Heart right ventricle (tissue), 16 donors: ENCODE results near the gene KIAA0319L. TPM values are rescaled to one million over a fixed set of nuclear protein-coding genes. Genes with fewer than 3 reads are reported as not detected.
A peak's percentile ranks its signal among the peaks of the same experiment; 100 is the strongest.

Experiments used
- ATAC-seq, 8 donors: fragments of 200-7000 bp; cut with Tn5 transposase; one replicate each; pipeline ENCODE4 v1.9.1; 2020; ENCODE audit warnings: mild to moderate bottlenecking in 8 of 8, moderate library complexity in 8 of 8, moderate number of reproducible peaks in 1 of 8
- DNase-seq, 2 donors: peaks; one replicate each; pipeline ENCODE4 v3.0.0-alpha.2; 2020
- H3K27ac ChIP-seq, 10 donors: fragments of 200-600 bp; sonication (generic) in 2 of 10; one replicate each; pipeline versions ENCODE4 v1.5.0 to v1.8.0; 2020 to 2022; ENCODE audit warnings: mild to moderate bottlenecking in 3 of 10
- H3K27me3 ChIP-seq, 7 donors: fragments of 200-600 bp; one replicate each; pipeline ENCODE4 v1.8.0; 2021 to 2022; ENCODE audit warnings: mild to moderate bottlenecking in 2 of 7
- H3K36me3 ChIP-seq, 9 donors: fragments of 200-600 bp; sonication (generic) in 1 of 9; one replicate each; pipeline versions ENCODE4 v1.5.0 to v1.8.0; 2020 to 2022; ENCODE audit warnings: mild to moderate bottlenecking in 2 of 9
- H3K4me1 ChIP-seq, 9 donors: fragments of 200-600 bp; sonication (generic) in 1 of 9; one replicate each; pipeline versions ENCODE4 v1.5.0 to v1.8.0; 2020 to 2022; ENCODE audit warnings: mild to moderate bottlenecking in 4 of 9
- H3K4me3 ChIP-seq, 10 donors: fragments of 200-600 bp; sonication (generic) in 2 of 10; one replicate each; pipeline versions ENCODE4 v1.5.0 to v1.8.0; 2020 to 2022; ENCODE audit warnings: mild to moderate bottlenecking in 7 of 10, moderate library complexity in 2 of 10
- H3K9me3 ChIP-seq, 11 donors: fragments of 200-600 bp in 10 of 11; sonication (generic) in 2 of 11; one replicate each; pipeline versions ENCODE4 v1.5.0 to v1.8.0; 2013 to 2022; ENCODE audit warnings: mild to moderate bottlenecking in 2 of 11, control low read depth in 1 of 11, moderate library complexity in 1 of 11
- WGBS, 2 donors: extraction: QIAGEN DNeasy Blood & Tissue Kit; methylation state at CpG; one replicate each; pipeline ENCODE4 v1.1.7; 2013; ENCODE audit warnings: inconsistent platforms in 1 of 2; 5-methylcytosine and 5-hydroxymethylcytosine counted together
- intact Hi-C, 10 donors: fragments of 100-400 bp; cut with DNase I; formaldehyde crosslinking; loops; one replicate each; pipeline versions ENCODE4 v1.11.1 to v1.14.2; 2022
- polyA plus RNA-seq, 2 donors: library from polyadenylated mRNA; stranded (reverse); fragments of 200-250 nt; gene quantifications; one replicate each; pipeline ENCODE4 v1.2.3, GENCODE V29; 2013
- total RNA-seq, 10 donors: library from RNA; stranded (reverse); fragmentation: NEBNext Ultra II Directional in 3 of 10; extraction: Animal tissue kit (Norgen Biotek cat#: 25700) in 3 of 10; gene quantifications; one replicate each; pipeline versions ENCODE4 v1.2.1 to v1.2.4, GENCODE V29; 2021 to 2023
- TF ChIP-seq, protein P1 (sequence below), 9 donors: fragments of 200-600 bp; sonication (generic) in 2 of 9; IDR thresholded peaks; one replicate each; pipeline versions ENCODE4 v1.5.0 to v1.8.0; 2021 to 2022; ENCODE audit warnings: antibody characterized with exemption in 9 of 9, mild to moderate bottlenecking in 5 of 9, moderate library complexity in 1 of 9
- donor health status: Arrhythmogenic right ventricular cardiomyopathy.
- donor health status: ischemic (EF 13 %, LVEDD 7.1; RV severe dilation, severe dysfunction).
- donor health status: healthy with polysubstance abuse.
- donor health status: DM: no; HTN: yes; CAD: no.
- donor health status: DM: no; HTN: no; CAD: no.
- donor health status: ischemic (EF 25% LVEDD 6.9; RV normal size, moderate dysfunction).
- donor health status: ischemic (EF 25% LVEDD 5.7; RV mildly dilated, moderate dysfunction).
- donor health status: healthy.
- donor health status: DM: yes; HTN: yes; CAD: no.
- donor health status: Ischemic cardiomyopathy.
- donor health status: ischemic (EF 35%, LVEDD 5.7; RV mildly dilated, moderate dysfunction).
- donor health status: nonischemic (EF 11% LVEDD 7.7; RV severe dilation, severe dysfunction).
- donor health status: DM: yes; HTN: yes; CAD: no.
- donor health status: PGD.
- donor health status: ischemic (EF 29% LVEDD 5.4; RV normal size, mild dysfunction).
- donor health status: nonischemic (EF 23%, LVEDD 6.1; RV moderate dilation, normal function).

Gene KIAA0319L
- total and polyA plus RNA-seq, 12 donors: 26.0 to 84.3 (median 74.9) TPM

DNA sequence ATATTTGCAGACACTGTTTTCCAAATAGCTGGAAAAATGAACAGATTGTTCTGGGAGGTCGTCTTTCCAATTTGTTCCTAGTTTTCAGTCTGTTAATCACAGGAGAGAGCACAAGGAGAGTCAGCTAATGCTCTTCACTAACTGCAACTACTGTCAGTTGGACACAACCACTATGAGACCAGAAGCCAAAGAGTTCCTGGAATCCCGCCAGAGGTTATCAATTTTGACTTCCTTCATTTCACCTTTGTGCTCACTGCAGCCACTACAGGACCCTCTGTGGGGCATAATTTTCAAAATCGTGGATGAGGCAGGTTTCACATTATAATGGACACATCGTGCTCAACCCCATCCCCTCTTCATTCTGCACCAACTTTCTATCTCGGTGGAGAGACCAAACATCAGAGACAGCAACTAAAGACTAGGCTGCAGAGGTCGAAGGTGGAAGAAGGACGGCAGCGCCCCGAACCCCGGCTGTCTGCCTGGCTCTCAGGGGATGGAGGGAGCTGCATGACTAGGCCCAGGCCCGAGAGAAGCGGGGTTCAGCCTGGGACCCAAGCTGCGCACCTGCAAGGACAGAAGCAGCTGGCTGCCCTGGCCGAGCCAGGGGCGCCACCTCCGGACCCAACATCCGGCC, 602 bp downstream of the KIAA0319L start:
- Histone ChIP-seq H3K4me1 (peaks cover 0 to 78% (median 59%) of the 10 kb centered on the region in 9 donors), H3K36me3 (peaks cover 0 to 34% (median 10%) of the 10 kb centered on the region in 9 donors), H3K27ac (peak overlapping the region; percentile 97 to 100 (median 98)), H3K4me3 (peak overlapping the region; percentile 74 to 98 (median 89)), H3K9me3 (no peaks in the 10 kb centered on the region), H3K27me3 (no peaks in the 10 kb centered on the region)
- intact Hi-C loops: loop anchor here in 3 of 10 donors (5.0 to 10.0 kb wide), 2 partner anchors 354 to 362 kb away; partner anchors contain the start of gene SFPQ (in 2 of the 3)
- DNase-seq: no peak
- ATAC-seq: no peak
- WGBS, 2 donors: 1% methylated on average over 17 of the region's 17 CpGs
- TF ChIP-seq, protein P1, sequence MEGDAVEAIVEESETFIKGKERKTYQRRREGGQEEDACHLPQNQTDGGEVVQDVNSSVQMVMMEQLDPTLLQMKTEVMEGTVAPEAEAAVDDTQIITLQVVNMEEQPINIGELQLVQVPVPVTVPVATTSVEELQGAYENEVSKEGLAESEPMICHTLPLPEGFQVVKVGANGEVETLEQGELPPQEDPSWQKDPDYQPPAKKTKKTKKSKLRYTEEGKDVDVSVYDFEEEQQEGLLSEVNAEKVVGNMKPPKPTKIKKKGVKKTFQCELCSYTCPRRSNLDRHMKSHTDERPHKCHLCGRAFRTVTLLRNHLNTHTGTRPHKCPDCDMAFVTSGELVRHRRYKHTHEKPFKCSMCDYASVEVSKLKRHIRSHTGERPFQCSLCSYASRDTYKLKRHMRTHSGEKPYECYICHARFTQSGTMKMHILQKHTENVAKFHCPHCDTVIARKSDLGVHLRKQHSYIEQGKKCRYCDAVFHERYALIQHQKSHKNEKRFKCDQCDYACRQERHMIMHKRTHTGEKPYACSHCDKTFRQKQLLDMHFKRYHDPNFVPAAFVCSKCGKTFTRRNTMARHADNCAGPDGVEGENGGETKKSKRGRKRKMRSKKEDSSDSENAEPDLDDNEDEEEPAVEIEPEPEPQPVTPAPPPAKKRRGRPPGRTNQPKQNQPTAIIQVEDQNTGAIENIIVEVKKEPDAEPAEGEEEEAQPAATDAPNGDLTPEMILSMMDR (IDR thresholded peaks at IDR 0.05): no peak

DNA sequence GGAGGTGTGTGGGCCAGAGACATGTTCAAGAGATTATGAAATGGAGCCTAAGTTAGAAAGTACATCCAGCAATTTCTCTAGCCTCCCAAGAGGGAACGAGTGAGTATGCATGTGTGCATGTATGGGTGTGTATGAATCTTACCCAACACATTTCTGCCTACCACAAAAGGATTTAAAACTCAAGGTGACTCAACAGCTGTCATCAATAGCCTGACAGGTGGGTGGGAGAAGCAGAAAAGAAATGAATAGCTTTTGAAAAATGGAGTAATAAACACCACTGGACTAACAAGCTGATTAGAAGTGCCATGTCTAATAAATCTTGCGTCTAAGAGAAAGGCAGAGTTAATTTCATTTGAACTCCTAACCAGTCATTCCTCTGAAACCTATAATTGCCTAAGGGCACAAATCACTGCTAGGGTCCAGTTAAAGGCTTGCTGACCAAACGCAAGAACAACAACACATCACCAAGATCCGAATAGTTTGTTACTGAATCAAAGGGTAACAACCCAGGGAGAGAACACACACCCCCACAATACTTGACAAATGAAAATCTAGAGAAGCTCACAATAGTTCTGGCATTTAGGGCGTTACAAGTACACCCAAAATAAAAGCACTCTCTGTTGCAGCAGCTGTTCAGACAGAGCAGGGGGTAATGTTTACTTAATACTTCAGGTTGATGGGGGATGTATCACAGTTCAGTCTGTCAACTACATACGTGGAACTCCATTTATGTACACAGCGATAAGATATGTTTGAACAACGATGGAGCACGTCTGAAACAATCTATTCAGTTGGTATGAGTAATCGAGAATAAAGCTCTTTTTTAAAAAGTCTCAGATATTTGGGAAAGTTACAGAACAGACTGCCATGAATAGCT, 1.4 kb downstream of the KIAA0319L start:
- DNase-seq: no peak
- intact Hi-C loops: loop anchor here in 3 of 10 donors (5.0 to 10.0 kb wide), 2 partner anchors 354 to 361 kb away; partner anchors contain the start of gene SFPQ (in 2 of the 3)
- Histone ChIP-seq H3K4me3 (peak overlapping the region in 8 of 10 donors; percentile 87 to 98 (median 93)), H3K9me3 (no peaks in the 10 kb centered on the region), H3K27me3 (no peaks in the 10 kb centered on the region), H3K4me1 (peaks cover 0 to 70% (median 57%) of the 10 kb centered on the region in 9 donors), H3K27ac (peak overlapping the region in 8 of 10 donors; percentile 97 to 100 (median 98)), H3K36me3 (peaks cover 0 to 38% (median 12%) of the 10 kb centered on the region in 9 donors)
- no peak for ATAC-seq
- WGBS, 2 donors: 47 to 49% methylated on average over 10 of the region's 10 CpGs
- TF ChIP-seq, protein P1 (IDR thresholded peaks at IDR 0.05): no peak

DNA sequence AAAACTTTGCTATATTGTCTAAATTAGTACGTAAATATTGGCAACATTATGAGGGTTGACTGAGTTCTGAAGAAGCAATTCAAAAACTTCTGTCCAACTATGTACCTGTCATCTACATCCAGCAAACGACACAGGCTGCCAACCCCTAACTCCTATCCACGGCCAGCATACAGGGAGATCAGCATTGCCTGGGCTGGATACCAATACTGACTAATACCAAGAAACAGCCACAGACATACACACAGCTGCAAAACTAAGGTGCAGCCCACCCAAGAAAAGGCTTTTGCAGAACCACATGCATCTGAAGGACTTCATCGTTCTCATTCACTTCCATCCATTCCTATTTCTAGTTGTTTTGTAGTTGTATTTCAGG, 2.0 kb downstream of the KIAA0319L start:
- Histone ChIP-seq H3K36me3 (peaks cover 0 to 41% (median 15%) of the 10 kb centered on the region in 9 donors), H3K4me3 (no peak overlapping the region), H3K27ac (peak overlapping the region in 3 of 10 donors; percentile 17 to 98 (median 47)), H3K27me3 (no peaks in the 10 kb centered on the region), H3K9me3 (no peaks in the 10 kb centered on the region), H3K4me1 (peaks cover 0 to 64% (median 52%) of the 10 kb centered on the region in 9 donors)
- 57 to 61% methylated on average over 4 of the region's 4 CpGs for WGBS, 2 donors
- intact Hi-C loops: loop anchor here in 3 of 10 donors (5.0 to 10.0 kb wide), 2 partner anchors 353 to 360 kb away; partner anchors contain the start of gene SFPQ (in 2 of the 3)
- ATAC-seq (no peak), DNase-seq (no peak)
- TF ChIP-seq, protein P1 (IDR thresholded peaks at IDR 0.05): no peak
